Measurements from ENCODE around the gene CADM2.

DNA sequence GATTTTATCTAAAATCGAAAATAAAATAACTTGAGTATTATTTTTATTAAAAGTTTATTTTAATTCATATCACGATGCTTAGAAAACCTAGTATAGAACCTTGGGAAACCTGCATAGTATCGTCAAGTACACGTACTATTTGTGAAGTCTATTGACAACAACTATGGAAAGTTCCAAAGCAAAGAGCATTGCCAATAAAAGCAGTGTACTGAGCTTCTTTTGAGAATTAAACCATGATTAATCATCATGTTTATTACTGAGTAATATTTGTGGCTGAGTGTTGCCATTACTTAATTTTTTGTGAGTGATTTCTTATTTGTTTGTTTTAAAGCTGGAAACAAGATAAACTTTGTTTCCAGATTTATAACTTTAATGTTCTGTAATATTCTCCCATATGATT is 674.1 kb downstream of the CADM2 start:
- TF ChIP-seq, protein P1, sequence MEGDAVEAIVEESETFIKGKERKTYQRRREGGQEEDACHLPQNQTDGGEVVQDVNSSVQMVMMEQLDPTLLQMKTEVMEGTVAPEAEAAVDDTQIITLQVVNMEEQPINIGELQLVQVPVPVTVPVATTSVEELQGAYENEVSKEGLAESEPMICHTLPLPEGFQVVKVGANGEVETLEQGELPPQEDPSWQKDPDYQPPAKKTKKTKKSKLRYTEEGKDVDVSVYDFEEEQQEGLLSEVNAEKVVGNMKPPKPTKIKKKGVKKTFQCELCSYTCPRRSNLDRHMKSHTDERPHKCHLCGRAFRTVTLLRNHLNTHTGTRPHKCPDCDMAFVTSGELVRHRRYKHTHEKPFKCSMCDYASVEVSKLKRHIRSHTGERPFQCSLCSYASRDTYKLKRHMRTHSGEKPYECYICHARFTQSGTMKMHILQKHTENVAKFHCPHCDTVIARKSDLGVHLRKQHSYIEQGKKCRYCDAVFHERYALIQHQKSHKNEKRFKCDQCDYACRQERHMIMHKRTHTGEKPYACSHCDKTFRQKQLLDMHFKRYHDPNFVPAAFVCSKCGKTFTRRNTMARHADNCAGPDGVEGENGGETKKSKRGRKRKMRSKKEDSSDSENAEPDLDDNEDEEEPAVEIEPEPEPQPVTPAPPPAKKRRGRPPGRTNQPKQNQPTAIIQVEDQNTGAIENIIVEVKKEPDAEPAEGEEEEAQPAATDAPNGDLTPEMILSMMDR (IDR thresholded peaks at IDR 0.05 in 2 of 3, conservative IDR thresholded peaks at IDR 0.05 in 1 of 3; ENCODE audit: borderline replicate concordance in 1 of 3, insufficient read depth in 1 of 3, low read depth in 2 of 3, low read length in 2 of 3) = no peak
- TF ChIP-seq POLR2A (IDR thresholded peaks at IDR 0.05; ENCODE audit: borderline replicate concordance, extremely low read depth, insufficient read depth, insufficient read length) (no peak), SIN3A (IDR thresholded peaks at IDR 0.05; ENCODE audit: low read depth) (no peak), SP1 (IDR thresholded peaks at IDR 0.05; ENCODE audit: low read depth) (no peak), POLR2AphosphoS5 (IDR thresholded peaks at IDR 0.05; ENCODE audit: low read depth, low read length) (no peak), EZH2 (IDR thresholded peaks at IDR 0.05) (no peak), ZNF274 (IDR thresholded peaks at IDR 0.05; ENCODE audit: low read depth, low read length) (no peak)
